Activated naive CD4-positive, alpha-beta T cell treated with anti-CD3 and anti-CD28 coated beads, Interleukin-2, amount 50 U/mL, for 24 hours (primary cell): ENCODE measurements around the gene CCR7.

Experiments
- H3K27ac Mint-ChIP-seq: one replicate; pipeline ENCODE4 v1.8.0; 2021; ENCODE audit warnings: mild to moderate bottlenecking, mixed read lengths
- H3K27me3 Mint-ChIP-seq: one replicate; pipeline ENCODE4 v1.8.0; 2021; ENCODE audit warnings: mixed read lengths
- H3K36me3 Mint-ChIP-seq: one replicate; pipeline ENCODE4 v1.8.0; 2021; ENCODE audit warnings: mixed read lengths
- H3K4me1 Mint-ChIP-seq: one replicate; pipeline ENCODE4 v1.8.0; 2021; ENCODE audit warnings: mixed read lengths
- H3K4me3 Mint-ChIP-seq: one replicate; pipeline ENCODE4 v1.8.0; 2021; ENCODE audit warnings: mild to moderate bottlenecking, mixed read lengths
- H3K9me3 Mint-ChIP-seq: one replicate; pipeline ENCODE4 v1.8.0; 2021; ENCODE audit warnings: mixed read lengths

The CCR7 gene

DNA sequence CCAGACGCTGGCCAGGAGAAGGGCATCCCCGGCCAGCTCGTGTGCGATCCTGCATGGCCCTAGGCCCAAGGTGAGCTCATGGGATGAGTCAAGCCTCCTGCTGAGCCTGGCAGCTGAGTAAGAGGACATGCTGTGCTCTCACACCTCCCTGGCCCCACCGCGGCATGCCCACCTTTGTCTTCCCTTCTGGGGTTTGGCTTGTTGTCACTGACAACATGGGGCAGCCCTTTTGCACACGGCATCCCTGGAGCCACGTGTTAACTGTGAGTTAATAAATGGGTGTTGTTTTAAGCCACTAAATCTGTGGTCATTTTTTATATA is 55.0 kb downstream of the CCR7 start:
- Mint-ChIP-seq H3K9me3 (no peaks in the 10 kb centered on the region), H3K4me3 (no peak overlapping the region), H3K27me3 (peaks cover 1% of the 10 kb centered on the region), H3K36me3 (no peaks in the 10 kb centered on the region), H3K27ac (no peak overlapping the region), H3K4me1 (peaks cover 25% of the 10 kb centered on the region)

DNA sequence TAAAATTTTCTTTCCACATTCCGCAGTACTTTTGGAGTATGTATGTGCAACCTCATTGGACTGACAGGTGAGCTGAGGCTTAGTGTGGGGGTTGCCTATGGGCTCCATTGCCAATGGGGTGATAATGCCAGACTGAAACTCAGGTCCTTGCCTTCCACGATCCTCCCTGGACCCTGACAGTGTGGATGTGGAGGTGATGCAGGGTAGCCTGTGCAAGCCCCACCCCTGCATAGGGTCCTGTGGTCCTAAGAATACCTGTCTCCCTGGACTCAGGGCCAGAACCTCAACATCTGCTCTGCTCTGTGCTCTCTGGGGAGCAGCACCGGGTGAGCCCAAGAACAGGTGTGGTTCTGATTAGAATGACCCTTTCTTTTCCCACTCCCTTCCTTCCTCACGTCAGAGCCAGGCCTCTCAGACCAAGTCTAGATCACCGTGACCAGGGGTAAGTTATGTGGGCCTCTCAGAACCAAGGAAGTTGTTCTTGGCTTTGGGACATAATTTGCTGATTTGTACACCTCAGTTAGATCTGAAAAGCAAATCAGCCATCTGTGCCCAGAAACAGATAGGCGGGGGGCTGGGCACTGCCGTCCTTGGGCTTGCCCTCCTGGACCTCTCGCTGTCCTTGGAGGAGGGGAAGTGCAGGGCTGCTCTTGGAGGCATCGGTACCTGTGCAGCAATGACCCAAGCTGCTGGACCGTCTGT is 55.5 kb downstream of the CCR7 start:
- no peak overlapping the region for H3K27ac Mint-ChIP-seq
- peaks cover 21% of the 10 kb centered on the region for H3K4me1 Mint-ChIP-seq
- no peak overlapping the region for H3K4me3 Mint-ChIP-seq
- no peaks in the 10 kb centered on the region for H3K36me3 Mint-ChIP-seq
- no peaks in the 10 kb centered on the region for H3K9me3 Mint-ChIP-seq
- peaks cover 1% of the 10 kb centered on the region for H3K27me3 Mint-ChIP-seq

DNA sequence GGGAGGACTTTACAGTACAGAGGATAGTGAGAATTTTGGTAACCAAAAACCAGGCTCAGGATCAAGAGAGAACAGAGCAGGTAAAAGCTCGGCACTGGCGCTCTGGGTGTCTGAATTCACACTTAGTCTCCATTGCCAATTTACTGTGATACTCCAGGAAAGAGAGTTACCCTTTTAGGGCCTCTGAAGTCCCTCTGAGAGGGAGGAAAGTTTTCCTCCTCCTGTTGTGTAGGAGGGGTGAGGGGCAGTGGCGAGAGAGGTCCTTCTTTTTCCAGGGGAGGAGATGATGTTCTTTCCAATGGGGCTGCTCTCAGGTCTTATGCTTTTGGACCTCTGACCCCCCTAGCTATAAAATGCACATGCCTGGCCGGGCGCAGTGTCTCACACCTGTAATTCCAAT is 58.5 kb downstream of the CCR7 start:
- Mint-ChIP-seq H3K36me3 (no peaks in the 10 kb centered on the region), H3K27ac (no peak overlapping the region), H3K9me3 (no peaks in the 10 kb centered on the region), H3K4me1 (peaks cover 10% of the 10 kb centered on the region), H3K4me3 (no peak overlapping the region), H3K27me3 (no peaks in the 10 kb centered on the region)
